Lower leg skin (tissue), 4 donors: ENCODE data around the gene FZD4. TPM values are rescaled to one million over a fixed set of nuclear protein-coding genes. Genes with fewer than 3 reads are reported as not detected.
"Not testable (repeated sequence)": the region's sequence is repeated elsewhere in the genome, so short reads cannot be mapped to it uniquely, and the experiment has no call there.

ENCODE experiments used
- DNase-seq, 2 donors: peaks; one replicate each; pipeline ENCODE4 v3.0.0-alpha.2; 2019; ENCODE audit warnings: low spot score in 2 of 2
- H3K4me3 ChIP-seq: fragments of 200-600 bp; sonication (generic); 2 replicates; pipeline ENCODE4 v1.5.1; 2017; ENCODE audit warnings: mild to moderate bottlenecking, low read depth; ENCODE audit not compliant: poor library complexity, severe bottlenecking
- POLR2A ChIP-seq, 2 donors: fragments of 450-650 bp; IDR thresholded peaks; one replicate each; pipeline ENCODE4 v1.6.1; 2016 to 2017; ENCODE audit warnings: antibody characterized with exemption in 2 of 2, mild to moderate bottlenecking in 1 of 2, moderate library complexity in 1 of 2
- WGBS, 2 donors: methylation state at CpG; one replicate each; pipeline ENCODE4 v1.1.5; 2018; 5-methylcytosine and 5-hydroxymethylcytosine counted together
- intact Hi-C: fragments of 100-400 bp; cut with DNase I; formaldehyde crosslinking; loops from one replicate; pipeline ENCODE4 v1.15.0; 2023; ENCODE audit warnings: low total_unique reads
- total RNA-seq, 4 donors: library from RNA; depleted of rRNA; stranded (reverse); fragments of >200 nt; gene quantifications; one replicate each; pipeline ENCODE4 v1.1.0, GENCODE V29; 2016
- TF ChIP-seq, protein P1 (sequence below), 3 donors: fragments of 450-650 bp; IDR thresholded peaks; one replicate each; pipeline ENCODE4 v1.5.1; 2016; ENCODE audit warnings: antibody characterized with exemption in 3 of 3, mild to moderate bottlenecking in 3 of 3, moderate library complexity in 2 of 3

Gene FZD4
- total RNA-seq, 4 donors from 2014 or later, result 10.6 to 15.8 (median 12.9) TPM

DNA sequence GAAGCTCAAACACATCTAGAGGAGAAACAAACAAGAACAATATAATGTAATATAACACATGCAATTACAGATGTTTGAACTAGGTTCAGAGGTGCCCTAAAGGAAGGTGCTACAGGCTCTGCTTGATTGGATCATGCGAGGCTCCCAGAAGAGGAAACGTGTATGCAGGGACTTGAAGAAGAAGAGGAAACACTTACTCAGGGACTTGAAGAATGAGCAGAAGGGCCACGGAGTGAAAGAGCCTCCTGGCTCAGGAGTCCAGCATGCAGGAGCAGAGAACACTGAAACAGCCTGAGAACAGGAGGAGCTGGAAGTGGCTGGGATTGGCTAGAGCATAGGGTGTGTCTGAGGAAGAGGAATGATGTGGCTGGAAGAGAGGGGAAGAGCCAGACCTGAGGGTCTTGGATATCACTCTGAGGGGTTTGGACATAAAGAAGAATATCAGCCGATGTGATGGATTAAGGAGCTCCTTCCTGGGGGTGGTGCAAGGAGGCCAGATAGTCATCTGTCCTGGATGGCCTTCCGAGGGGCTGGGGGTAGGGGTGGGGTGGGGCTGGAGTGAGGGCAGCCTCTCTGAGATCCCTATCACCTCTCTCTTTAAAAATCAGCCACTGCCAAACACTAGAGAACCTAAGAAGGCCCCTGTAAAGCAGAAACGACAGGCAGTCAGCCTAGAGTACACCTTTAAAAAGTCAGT, 16.8 kb downstream of the FZD4 start:
- WGBS, 2 donors, result 48 to 50% methylated on average over 6 of the region's 6 CpGs

DNA sequence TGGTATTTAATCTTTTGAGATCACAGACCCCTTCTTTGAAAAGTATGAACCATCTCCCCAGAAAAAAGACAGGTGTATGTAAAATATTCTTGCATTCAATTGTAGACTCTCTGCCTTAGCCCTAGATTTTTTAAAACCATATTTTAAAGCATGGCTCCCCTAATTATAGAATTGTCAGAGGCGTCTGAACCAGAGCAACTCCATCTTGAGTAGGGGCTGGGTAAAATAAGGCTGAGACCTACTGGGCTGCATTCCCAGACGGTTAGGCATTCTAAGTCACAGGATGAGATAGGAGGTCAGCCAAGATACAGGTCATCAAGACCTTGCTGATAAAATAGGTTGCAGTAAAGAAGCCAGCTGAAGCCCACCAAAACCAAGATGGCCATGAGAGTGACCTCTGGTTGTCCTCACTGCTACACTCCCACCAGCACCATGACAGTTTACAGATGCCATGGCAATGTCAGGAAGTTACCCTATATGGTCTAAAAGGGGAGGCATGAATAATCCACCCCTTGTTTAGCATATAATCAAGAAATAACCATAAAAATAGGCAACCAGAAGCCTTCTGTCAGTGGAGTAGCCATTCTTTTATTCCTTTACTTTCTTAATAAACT, 17.9 kb downstream of the FZD4 start:
- 82 to 85% methylated on average over 2 of the region's 2 CpGs for WGBS, 2 donors
- intact Hi-C loops, result loop anchor here (5.0 to 10.0 kb wide), 2 partner anchors 355 to 488 kb away; no protein-coding TSS in a partner anchor
- DNase-seq, H3K4me3 ChIP-seq: not testable (repeated sequence)

More for the DNA sequence above, 16.8 kb downstream of the FZD4 start:
- DNase-seq, result no peak
- no peak for TF ChIP-seq POLR2A (IDR thresholded peaks at IDR 0.05)
- TF ChIP-seq, protein P1, sequence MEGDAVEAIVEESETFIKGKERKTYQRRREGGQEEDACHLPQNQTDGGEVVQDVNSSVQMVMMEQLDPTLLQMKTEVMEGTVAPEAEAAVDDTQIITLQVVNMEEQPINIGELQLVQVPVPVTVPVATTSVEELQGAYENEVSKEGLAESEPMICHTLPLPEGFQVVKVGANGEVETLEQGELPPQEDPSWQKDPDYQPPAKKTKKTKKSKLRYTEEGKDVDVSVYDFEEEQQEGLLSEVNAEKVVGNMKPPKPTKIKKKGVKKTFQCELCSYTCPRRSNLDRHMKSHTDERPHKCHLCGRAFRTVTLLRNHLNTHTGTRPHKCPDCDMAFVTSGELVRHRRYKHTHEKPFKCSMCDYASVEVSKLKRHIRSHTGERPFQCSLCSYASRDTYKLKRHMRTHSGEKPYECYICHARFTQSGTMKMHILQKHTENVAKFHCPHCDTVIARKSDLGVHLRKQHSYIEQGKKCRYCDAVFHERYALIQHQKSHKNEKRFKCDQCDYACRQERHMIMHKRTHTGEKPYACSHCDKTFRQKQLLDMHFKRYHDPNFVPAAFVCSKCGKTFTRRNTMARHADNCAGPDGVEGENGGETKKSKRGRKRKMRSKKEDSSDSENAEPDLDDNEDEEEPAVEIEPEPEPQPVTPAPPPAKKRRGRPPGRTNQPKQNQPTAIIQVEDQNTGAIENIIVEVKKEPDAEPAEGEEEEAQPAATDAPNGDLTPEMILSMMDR (IDR thresholded peaks at IDR 0.05), result no peak
- intact Hi-C loops, result loop anchor here (5.0 to 10.0 kb wide), 2 partner anchors 354 to 486 kb away; no protein-coding TSS in a partner anchor
- no peak overlapping the region for H3K4me3 ChIP-seq

DNA sequence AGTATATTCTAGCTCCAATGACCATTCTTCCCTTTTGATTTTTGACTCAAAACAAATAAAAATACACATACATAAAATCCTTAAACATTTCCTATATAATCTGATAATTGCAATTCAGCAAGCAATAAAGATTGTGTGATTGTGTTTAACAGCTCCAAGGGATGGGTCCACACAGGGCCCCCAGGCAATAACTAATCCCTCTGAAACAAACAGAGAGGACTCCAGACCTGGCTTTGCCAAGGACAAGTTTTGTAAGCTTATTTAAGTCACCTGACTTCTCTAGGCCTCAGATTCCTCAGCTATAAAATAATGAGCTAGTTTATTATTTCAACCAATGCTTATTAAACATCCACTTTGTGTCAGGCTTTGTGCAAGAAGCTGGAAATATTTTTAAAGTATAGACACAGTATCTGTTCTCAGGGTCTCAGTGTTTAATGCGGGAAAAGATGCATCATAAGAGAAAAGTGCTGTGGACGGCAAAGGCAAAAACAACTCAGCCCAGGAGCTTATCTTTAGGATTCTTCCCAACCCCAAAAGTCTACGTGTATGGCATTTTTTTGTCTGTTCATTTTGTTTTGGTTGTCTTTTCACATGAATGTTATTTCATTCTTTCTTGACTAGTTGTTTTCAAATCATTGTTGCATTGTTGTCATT, 20.1 kb downstream of the FZD4 start:
- no peak for DNase-seq
- TF ChIP-seq, protein P1 (IDR thresholded peaks at IDR 0.05), result no peak
- TF ChIP-seq POLR2A (IDR thresholded peaks at IDR 0.05), result no peak
- intact Hi-C loops, result loop anchor here (5.0 to 10.0 kb wide), 2 partner anchors 357 to 490 kb away; no protein-coding TSS in a partner anchor
- 42 to 49% methylated on average over 3 of the region's 3 CpGs for WGBS, 2 donors
- no peak overlapping the region for H3K4me3 ChIP-seq

DNA sequence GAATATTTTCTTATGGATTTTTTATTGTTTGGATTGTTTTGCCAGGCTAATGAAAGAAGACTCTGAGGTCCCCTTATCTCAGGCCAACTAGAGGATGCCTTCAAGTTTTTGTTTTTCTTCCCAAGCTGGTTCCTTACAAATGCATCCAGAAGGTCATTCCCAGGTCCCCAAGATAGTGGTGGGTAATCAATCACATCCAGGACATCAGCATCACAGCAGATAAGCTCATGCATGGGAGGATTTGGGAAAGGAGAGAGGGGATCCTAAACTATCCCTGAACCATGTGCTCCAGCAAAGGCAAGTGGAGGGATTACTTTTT, 20.7 kb downstream of the FZD4 start:
- no peak for TF ChIP-seq POLR2A (IDR thresholded peaks at IDR 0.05)
- TF ChIP-seq, protein P1 (IDR thresholded peaks at IDR 0.05), result no peak
- DNase-seq, result no peak
- no peak overlapping the region for H3K4me3 ChIP-seq
- intact Hi-C loops, result loop anchor here (10.0 kb wide), 1 partner anchor 490 kb away; no protein-coding TSS in a partner anchor

DNA sequence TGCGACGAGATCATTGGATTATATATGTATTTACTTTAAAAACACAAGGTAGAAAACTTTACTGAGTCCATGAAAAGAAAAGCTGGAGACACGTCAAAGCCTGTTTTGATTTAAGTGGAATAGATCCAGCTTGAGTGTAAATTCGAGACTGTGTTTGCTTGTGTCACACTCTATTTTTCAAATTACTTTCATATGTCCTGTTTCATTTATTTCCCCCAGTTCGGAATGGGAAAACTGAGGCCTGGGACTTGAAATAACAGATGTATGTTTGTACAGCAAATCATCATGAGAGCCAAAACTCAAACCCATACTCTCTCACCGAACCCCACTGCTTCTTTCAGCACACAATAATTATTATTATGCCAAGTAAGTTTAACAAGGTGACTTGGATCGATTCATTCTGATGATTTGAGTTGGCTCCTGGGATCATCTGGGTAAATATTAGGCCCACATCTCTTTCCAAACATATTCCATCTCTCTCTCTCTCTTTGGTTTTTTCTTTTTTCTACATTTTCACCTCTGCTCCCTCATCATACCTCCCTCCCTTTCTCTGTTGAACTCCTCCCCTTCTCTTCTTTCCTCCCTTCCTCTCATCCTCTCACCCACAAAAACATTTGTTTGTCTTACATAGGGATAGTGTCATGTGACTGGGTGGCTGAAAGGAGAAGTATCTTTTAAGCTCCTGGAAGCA, 21.2 kb downstream of the FZD4 start:
- no peak for TF ChIP-seq POLR2A (IDR thresholded peaks at IDR 0.05)
- TF ChIP-seq, protein P1 (IDR thresholded peaks at IDR 0.05), result no peak
- no peak overlapping the region for H3K4me3 ChIP-seq
- WGBS, 2 donors, result 37 to 38% methylated on average over 7 of the region's 7 CpGs
- DNase-seq, result no peak
- intact Hi-C loops, result loop anchor here (10.0 kb wide), 1 partner anchor 491 kb away; no protein-coding TSS in a partner anchor
